Subcutaneous abdominal adipose tissue (tissue), 5 donors: Measurements from ENCODE around the gene GPI.

Experiments
- H3K27ac ChIP-seq: one replicate; pipeline ENCODE4 v1.7.0; 2013; ENCODE audit warnings: low read depth, mild to moderate bottlenecking, inconsistent platforms, low read length, moderate library complexity
- H3K27me3 ChIP-seq, 5 donors: one replicate each; pipeline ENCODE4 v1.7.0; 2013; ENCODE audit warnings: low read length in 5 of 5, inconsistent platforms in 1 of 5; ENCODE audit not compliant: control insufficient read depth in 5 of 5, insufficient read depth in 4 of 5
- H3K36me3 ChIP-seq, 5 donors: one replicate each; pipeline ENCODE4 v1.7.0; 2013; ENCODE audit warnings: low read length in 5 of 5; ENCODE audit not compliant: control insufficient read depth in 5 of 5, insufficient read depth in 5 of 5
- H3K4me1 ChIP-seq, 5 donors: one replicate each; pipeline ENCODE4 v1.7.0; 2013; ENCODE audit warnings: low read length in 5 of 5, mild to moderate bottlenecking in 3 of 5, moderate library complexity in 1 of 5; ENCODE audit not compliant: control insufficient read depth in 5 of 5, insufficient read depth in 5 of 5
- H3K4me3 ChIP-seq, 5 donors: one replicate each; pipeline ENCODE4 v1.7.0; 2013; ENCODE audit warnings: low read length in 5 of 5, low read depth in 1 of 5
- H3K9ac ChIP-seq, 5 donors: one replicate each; pipeline ENCODE4 v1.7.0; 2013; ENCODE audit warnings: low read length in 5 of 5, mild to moderate bottlenecking in 4 of 5, moderate library complexity in 3 of 5
- H3K9me3 ChIP-seq, 5 donors: one replicate each; pipeline ENCODE4 v1.7.0; 2013; ENCODE audit warnings: low read length in 5 of 5; ENCODE audit not compliant: control insufficient read depth in 5 of 5
- donor health status: healthy.
- donor health status: healthy.
- donor health status: healthy.
- donor health status: healthy.
- donor health status: healthy.

GPI gene

GRCh38 chr19:34355201-34355600 lies 9.8 kb upstream of the GPI start:
- Histone ChIP-seq H3K27ac (no peak overlapping the region), H3K36me3 (peaks cover 0 to 40% (median 38%) of the 10 kb centered on the region in 5 donors), H3K9ac (no peak overlapping the region), H3K4me3 (no peak overlapping the region), H3K27me3 (no peaks in the 10 kb centered on the region), H3K9me3 (no peaks in the 10 kb centered on the region), H3K4me1 (peaks cover 2 to 21% (median 17%) of the 10 kb centered on the region in 5 donors)

GRCh38 chr19:34356875-34357274 lies 8.1 kb upstream of the GPI start:
- Histone ChIP-seq H3K9ac (no peak overlapping the region), H3K4me3 (no peak overlapping the region), H3K27me3 (no peaks in the 10 kb centered on the region), H3K36me3 (peaks cover 0 to 31% (median 28%) of the 10 kb centered on the region in 5 donors), H3K27ac (no peak overlapping the region), H3K9me3 (no peaks in the 10 kb centered on the region), H3K4me1 (peaks cover 2 to 21% (median 17%) of the 10 kb centered on the region in 5 donors)

DNA sequence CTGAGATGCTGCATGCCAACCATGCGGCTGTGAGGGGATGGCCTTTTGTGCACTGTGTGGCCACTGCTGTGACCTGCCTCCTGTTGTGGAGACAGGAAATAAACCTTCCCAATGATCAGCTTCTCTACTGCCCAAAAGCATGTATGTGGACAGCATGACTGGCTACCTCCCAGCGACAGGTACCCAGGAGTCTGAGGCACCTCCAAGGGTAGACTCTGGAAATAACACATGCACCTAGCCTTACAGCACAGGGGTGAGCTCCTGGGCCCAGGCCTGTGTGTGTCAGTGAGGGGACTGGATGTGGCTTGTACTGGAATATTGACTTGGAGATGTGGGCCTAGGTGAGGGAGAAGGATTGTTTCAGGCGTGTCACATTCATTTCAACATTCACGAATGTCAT lies 7.6 kb upstream of the GPI start:
- no peak overlapping the region for H3K27ac ChIP-seq
- peaks cover 2 to 21% (median 17%) of the 10 kb centered on the region in 5 donors for H3K4me1 ChIP-seq
- no peak overlapping the region for H3K4me3 ChIP-seq
- H3K27me3 ChIP-seq: no peaks in the 10 kb centered on the region
- no peaks in the 10 kb centered on the region for H3K9me3 ChIP-seq
- peaks cover 0 to 25% (median 24%) of the 10 kb centered on the region in 5 donors for H3K36me3 ChIP-seq
- no peak overlapping the region for H3K9ac ChIP-seq

DNA sequence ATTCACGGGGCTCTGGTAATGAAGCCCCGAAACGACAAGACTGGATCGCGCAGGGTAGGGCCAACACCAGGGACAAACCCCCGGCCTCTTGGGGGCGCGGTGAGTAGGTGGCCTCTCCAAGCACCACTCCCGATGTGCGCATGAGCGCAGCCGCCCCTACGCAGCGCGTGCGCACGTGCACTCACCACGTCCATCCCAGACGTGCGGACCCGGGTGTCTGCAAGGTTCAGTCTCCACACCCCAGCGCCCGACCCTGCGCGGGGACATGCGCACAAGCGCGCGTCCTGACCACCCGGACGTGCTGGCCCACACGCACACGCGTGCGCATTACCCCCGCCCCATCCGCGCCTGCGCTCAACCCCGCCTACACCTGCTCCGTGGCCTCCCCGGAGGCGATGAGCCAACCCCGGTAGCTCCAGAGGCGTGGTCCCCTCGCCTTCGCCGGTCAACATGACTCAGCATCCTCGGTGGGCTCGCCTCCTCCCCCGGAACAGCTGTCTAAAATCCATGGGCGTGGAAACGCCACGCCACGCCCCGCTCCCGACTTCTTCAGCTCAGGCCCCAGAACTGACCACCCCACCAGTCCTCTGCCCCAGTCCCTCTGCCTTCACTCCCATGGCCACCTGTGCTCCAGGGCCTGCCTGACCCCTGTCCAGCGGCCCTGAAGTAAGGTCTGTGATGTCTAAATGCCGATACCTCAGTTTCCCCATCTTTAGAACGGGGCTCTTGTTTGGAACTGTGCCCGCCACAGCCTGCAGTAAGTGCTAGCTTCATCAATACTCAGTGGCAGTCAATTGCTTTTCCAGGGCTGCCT lies 5.6 kb upstream of the GPI start:
- Histone ChIP-seq H3K27me3 (no peaks in the 10 kb centered on the region), H3K4me1 (peaks cover 2 to 21% (median 18%) of the 10 kb centered on the region in 5 donors), H3K9ac (peak overlapping the region; percentile 4 to 72 (median 62)), H3K27ac (peak overlapping the region; percentile 80), H3K9me3 (no peaks in the 10 kb centered on the region), H3K4me3 (peak overlapping the region; percentile 52 to 77 (median 69)), H3K36me3 (peaks cover 0 to 12% (median 12%) of the 10 kb centered on the region in 5 donors)

GRCh38 chr19:34359954-34360315 lies 5.1 kb upstream of the GPI start:
- Histone ChIP-seq H3K9me3 (no peaks in the 10 kb centered on the region), H3K27me3 (no peaks in the 10 kb centered on the region), H3K27ac (peak overlapping the region; percentile 80), H3K9ac (peak overlapping the region in 3 of 5 donors; percentile 39 to 72 (median 40)), H3K4me3 (peak overlapping the region; percentile 51 to 77 (median 69)), H3K36me3 (peaks cover 0 to 8% (median 7%) of the 10 kb centered on the region in 5 donors), H3K4me1 (peaks cover 2 to 26% (median 23%) of the 10 kb centered on the region in 5 donors)

- Histone ChIP-seq H3K4me1 (peaks cover 2 to 29% (median 23%) of the 10 kb centered on the region in 5 donors), H3K9ac (no peak overlapping the region), H3K27ac (no peak overlapping the region), H3K36me3 (peaks cover 0 to 4% (median 4%) of the 10 kb centered on the region in 5 donors), H3K27me3 (no peaks in the 10 kb centered on the region), H3K4me3 (no peak overlapping the region), H3K9me3 (no peaks in the 10 kb centered on the region)
Observed at GRCh38 chr19:34360354-34360909, 4.6 kb upstream of the GPI start.

GRCh38 chr19:34362679-34363069 lies 2.3 kb upstream of the GPI start:
- Histone ChIP-seq H3K4me3 (no peak overlapping the region), H3K9ac (no peak overlapping the region), H3K27ac (no peak overlapping the region), H3K27me3 (no peaks in the 10 kb centered on the region), H3K9me3 (no peaks in the 10 kb centered on the region), H3K36me3 (peaks cover 0 to 7% (median 4%) of the 10 kb centered on the region in 5 donors), H3K4me1 (peaks cover 11 to 51% (median 45%) of the 10 kb centered on the region in 5 donors)

DNA sequence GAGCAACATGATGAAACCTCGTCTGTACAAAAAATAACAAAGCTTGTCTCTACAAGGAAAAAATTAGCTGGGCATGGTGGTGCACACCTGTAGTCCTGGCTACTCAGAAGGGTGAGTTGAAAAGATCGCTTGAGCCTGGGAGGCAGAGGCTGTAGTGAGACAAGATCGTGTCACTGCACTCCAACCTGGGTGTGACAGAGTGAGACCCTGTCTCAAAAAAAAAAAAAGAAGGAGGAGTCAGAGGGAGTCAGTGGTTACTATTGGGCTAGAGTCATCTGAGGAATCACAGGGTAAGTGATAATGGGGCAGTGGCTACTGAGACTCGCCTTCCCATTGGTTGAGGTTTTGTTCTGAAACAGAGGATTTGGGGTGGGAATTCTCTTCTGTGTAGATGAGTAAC lies 1.9 kb upstream of the GPI start:
- Histone ChIP-seq H3K9ac (no peak overlapping the region), H3K27me3 (no peaks in the 10 kb centered on the region), H3K9me3 (no peaks in the 10 kb centered on the region), H3K4me1 (peaks cover 11 to 55% (median 49%) of the 10 kb centered on the region in 5 donors), H3K4me3 (no peak overlapping the region), H3K27ac (no peak overlapping the region), H3K36me3 (peaks cover 0 to 9% (median 7%) of the 10 kb centered on the region in 5 donors)

DNA sequence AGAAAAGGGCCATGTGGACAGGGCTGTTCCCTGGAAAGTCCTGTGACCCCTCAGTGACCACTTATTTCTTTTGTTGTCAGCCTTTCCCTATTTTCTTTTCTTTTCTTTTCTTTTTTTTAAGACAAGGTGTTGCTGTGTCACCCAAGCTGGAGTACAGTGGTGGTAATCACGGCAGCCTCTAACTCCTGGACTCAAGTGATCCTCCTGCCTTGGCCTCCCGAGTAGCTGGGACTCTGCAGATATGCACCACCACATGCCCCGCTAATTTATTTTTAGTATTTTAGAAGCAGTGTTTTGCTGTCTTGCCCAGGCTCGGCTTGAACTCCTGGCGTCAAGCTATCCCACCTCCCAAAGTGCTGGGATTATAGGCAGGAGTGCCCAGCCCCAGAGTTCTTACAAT lies 1.1 kb upstream of the GPI start:
- Histone ChIP-seq H3K27ac (no peak overlapping the region), H3K9ac (no peak overlapping the region), H3K36me3 (peaks cover 0 to 18% (median 15%) of the 10 kb centered on the region in 5 donors), H3K4me1 (peaks cover 9 to 53% (median 46%) of the 10 kb centered on the region in 5 donors), H3K4me3 (no peak overlapping the region), H3K27me3 (no peaks in the 10 kb centered on the region), H3K9me3 (no peaks in the 10 kb centered on the region)

- H3K4me1 ChIP-seq: peaks cover 9 to 51% (median 45%) of the 10 kb centered on the region in 5 donors
- H3K27ac ChIP-seq: peak overlapping the region; percentile 44
- no peaks in the 10 kb centered on the region for H3K27me3 ChIP-seq
- H3K36me3 ChIP-seq: peaks cover 0 to 23% (median 17%) of the 10 kb centered on the region in 5 donors
- H3K9me3 ChIP-seq: no peaks in the 10 kb centered on the region
- H3K9ac ChIP-seq: peak overlapping the region in 2 of 5 donors; percentile 66 to 73
- H3K4me3 ChIP-seq: peak overlapping the region; percentile 52 to 95 (median 87)
Observed at GRCh38 chr19:34364462-34364829, 550 bp upstream of the GPI start.
